Measurements from ENCODE around the gene ARHGEF10L.
"Not testable (repeated sequence)": the region's sequence is repeated elsewhere in the genome, so short reads cannot be mapped to it uniquely, and the experiment has no call there.

The ARHGEF10L gene, protein sequence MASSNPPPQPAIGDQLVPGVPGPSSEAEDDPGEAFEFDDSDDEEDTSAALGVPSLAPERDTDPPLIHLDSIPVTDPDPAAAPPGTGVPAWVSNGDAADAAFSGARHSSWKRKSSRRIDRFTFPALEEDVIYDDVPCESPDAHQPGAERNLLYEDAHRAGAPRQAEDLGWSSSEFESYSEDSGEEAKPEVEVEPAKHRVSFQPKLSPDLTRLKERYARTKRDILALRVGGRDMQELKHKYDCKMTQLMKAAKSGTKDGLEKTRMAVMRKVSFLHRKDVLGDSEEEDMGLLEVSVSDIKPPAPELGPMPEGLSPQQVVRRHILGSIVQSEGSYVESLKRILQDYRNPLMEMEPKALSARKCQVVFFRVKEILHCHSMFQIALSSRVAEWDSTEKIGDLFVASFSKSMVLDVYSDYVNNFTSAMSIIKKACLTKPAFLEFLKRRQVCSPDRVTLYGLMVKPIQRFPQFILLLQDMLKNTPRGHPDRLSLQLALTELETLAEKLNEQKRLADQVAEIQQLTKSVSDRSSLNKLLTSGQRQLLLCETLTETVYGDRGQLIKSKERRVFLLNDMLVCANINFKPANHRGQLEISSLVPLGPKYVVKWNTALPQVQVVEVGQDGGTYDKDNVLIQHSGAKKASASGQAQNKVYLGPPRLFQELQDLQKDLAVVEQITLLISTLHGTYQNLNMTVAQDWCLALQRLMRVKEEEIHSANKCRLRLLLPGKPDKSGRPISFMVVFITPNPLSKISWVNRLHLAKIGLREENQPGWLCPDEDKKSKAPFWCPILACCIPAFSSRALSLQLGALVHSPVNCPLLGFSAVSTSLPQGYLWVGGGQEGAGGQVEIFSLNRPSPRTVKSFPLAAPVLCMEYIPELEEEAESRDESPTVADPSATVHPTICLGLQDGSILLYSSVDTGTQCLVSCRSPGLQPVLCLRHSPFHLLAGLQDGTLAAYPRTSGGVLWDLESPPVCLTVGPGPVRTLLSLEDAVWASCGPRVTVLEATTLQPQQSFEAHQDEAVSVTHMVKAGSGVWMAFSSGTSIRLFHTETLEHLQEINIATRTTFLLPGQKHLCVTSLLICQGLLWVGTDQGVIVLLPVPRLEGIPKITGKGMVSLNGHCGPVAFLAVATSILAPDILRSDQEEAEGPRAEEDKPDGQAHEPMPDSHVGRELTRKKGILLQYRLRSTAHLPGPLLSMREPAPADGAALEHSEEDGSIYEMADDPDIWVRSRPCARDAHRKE (N-terminal part only)

DNA sequence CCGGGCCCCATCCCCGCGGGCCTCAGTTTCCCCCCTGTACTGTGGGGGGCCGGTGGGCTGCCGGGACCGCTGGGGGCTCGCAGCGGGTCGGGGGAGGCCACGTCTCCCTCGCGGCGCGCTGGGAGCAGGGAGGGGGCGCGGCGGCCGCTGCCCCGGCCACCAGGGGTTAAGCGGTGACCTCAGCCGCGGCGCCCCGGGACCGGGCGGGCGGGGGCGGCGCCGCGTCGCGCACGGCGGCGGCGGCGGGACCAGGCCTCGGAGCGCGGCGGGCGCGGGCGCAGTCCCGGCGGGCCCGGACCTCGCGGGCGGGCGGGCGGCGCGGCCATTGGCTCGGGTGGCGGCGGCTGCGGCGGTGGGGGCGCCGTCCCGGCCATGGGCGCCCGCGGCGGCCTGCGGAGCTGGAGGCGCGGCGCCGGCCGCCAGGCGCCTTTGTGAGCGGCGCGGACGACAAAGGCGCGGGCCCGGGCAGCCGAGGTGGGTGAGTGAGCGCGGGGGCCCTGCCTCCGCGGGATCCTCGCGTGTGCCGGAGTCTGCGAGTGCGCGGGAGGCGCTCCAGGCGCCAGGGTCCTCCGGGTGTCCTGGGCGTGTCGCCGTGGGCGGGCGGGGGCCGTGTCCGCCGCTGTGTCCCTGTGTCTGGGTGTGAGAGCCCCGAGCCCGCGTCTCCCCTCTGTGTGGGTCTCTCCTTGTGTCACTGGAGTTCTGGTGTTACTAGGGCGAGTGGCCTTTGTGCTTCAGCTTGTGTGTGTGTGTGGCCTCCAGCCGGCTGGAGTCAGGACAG is at the start of gene ARHGEF10L:
ARHGEF10L (plus strand) TSS at position 222 of the 778 bp plus-strand sequence. CDS start 40,898 bp downstream, outside the sequence.
- DNase-seq (ENCODE audit: low read depth), result no peak

DNA sequence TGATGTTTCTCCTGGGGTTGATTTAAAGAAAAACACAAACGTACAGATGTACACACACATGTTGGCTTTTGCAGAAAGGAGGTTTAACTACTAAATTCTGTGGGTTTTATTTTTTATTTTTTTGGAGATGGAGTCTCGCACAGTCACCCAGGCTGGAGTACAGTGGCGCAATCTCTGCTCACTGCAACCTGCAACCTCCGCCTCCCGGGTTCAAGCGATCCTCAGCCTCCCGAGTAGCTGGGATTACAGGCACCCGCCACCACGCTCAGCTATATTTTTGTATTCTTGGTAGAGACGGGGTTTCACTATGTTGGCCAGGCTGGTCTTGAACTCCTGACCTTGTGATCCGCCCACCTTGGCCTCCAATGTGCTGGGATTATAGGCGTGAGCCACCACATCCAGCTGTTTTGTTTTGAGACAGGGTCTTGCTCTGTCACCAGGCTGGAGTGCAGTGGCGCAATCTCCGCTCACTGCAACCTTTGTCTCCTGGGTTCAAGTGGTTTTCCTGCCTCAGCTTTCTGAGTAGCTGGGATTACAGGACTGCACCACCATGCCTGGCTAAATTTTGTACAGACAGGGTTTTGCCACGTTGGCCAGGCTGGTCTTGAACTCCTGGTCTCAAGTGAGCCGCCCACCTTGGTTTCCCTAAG is 49.6 kb upstream of the ARHGEF10L start:
- DNase-seq (ENCODE audit: low read depth), result not testable (repeated sequence)

DNA sequence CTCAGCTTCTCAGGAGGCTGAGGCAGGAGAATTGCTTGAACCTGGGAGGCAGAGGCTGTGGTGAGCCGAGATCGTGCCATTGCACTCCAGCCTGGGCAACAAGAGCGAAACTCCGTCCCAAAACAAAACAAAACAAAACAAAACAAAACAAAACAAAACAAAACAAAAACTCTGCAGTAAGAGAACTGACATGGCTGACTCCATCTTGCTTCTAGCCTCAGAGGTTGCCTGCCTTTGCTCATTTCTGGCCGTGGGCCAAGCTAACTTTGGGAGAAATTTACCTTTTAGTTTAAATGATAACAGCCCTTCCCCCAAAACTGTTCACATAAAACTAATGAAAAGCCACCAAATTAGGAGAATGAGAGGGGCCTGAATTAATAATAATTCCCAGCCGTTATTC is 48.8 kb upstream of the ARHGEF10L start:
- not testable (repeated sequence) for DNase-seq (ENCODE audit: low read depth)

DNA sequence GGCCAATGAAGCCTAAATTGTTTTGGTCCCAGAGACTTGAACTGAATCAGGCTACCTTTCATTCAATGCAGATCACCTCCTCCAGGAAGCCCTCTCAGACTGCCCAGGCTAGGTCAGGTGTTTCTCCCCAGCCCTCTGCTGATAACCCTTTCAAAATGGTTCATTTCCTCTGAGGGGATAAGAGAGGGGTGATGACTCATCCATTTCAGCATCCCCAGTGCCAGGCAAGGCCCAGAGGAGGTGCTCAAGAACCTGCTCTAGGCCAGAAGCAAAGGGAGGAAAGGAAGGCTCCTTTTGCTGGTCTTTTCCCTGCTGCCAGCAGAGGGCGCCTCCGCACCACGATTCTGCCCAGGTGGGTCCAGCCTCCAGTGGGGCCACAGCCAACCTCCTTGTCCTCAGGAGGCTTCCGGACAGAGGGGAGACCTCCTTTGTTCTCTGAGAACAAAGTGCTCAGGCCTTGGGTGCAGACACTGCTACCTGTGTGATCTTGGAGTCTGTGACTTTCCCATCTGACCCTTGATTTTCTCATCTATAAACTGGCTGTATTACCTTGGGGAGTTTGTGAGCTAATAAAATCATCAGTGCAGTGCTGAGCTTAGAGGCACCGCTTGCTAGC is 45.3 kb upstream of the ARHGEF10L start:
- DNase-seq (ENCODE audit: low read depth), result peak; percentile 22

DNA sequence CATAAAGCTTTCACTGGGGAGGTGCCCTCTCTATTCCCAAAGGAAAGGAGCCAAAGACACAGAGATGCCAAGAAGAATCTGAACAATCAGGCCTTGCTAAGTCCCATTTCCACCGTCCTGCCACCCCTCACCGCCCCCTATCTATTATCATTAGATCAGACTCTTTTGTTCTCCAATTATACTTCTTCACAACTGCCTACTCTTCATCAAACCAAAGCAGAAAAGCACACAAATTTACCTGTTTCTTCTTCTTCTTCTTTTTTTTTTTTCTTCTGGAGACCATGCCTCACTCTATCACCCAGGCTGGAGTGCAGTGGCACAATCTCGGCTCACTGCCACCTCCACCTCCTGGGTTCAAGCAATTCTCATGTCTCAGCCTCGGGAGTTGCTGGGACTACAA is 43.1 kb upstream of the ARHGEF10L start:
- DNase-seq (ENCODE audit: low read depth), result no peak

DNA sequence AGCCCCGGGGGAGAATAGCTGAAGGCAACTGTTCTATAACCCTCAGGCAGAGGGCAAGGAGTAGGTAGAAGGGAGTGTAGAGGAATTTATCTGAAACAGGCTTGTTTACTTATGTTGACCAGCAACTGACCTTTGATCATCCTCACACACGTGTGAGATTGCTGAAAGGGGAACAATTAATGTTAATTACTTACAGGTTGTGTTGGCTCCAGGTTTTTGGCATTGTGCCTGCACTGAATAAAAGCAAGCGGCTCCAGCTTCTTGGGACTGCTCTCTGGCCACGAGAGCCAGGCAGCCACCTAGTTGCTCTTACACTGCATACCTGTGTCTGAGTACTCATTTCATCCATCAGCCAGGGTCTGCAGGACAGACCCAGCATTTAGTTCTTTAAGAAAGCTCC is 41.3 kb upstream of the ARHGEF10L start:
- DNase-seq (ENCODE audit: low read depth), result no peak

DNA sequence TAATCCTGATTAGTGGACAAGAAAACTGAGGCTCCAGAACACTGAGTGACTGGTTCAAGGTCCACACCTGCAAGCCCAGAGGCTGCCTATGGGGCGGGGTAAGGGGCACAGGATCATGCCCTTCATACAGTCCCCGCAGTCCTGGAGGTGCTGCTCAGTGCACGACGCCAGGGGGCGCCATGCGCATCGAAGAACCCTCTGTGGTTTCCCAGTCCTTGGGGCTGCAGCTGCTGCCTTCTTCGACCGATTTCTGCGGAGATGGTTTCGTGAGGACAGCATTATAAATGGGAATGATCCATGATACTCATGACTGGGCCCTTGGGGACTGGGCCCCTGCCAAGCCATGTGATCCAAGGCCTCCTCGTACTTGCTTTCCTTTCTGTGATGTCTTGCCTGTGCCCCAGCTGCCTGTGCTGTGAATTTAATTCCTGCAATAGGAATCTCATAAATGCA is 37.1 kb upstream of the ARHGEF10L start:
- DNase-seq (ENCODE audit: low read depth), result peak; percentile 44

DNA sequence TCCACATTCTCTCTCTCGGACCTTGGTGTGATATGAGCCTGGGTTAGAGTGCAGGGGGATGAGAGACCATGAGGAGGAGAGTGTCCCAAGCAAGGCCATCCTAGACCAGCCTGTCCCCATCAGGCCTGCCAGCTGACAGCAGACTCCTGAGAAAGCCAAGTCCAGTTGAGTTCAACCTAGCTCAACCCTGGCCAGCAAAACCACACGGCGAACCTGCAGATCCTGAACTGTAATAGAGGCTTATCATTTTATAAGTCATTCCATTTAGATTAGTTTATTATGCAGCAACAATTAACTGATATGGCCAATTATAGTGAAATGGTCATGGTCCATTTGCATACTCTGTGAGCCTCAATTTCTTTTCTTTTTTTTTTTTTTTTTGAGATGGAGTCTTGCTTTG is 36.4 kb upstream of the ARHGEF10L start:
- no peak for DNase-seq (ENCODE audit: low read depth)

DNA sequence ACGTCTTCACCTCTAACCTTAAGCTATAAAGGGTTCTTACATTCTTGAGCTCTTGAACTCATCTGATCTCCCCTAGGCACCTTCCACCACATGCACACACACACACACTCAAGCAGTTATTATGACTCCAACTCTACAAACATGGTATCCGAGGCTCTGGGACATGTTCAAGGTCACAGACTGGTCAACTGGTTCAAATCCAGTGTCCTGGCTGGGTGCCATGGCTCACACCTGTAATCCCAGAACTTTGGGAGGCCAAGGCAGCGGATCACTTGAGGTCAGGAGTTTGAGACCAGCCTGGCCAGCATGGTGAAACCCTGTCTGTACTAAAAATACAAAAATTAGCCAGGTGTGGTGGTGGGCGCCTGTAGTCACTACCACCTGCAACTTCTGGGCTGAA is 32.3 kb upstream of the ARHGEF10L start:
- not testable (repeated sequence) for DNase-seq (ENCODE audit: low read depth)

DNA sequence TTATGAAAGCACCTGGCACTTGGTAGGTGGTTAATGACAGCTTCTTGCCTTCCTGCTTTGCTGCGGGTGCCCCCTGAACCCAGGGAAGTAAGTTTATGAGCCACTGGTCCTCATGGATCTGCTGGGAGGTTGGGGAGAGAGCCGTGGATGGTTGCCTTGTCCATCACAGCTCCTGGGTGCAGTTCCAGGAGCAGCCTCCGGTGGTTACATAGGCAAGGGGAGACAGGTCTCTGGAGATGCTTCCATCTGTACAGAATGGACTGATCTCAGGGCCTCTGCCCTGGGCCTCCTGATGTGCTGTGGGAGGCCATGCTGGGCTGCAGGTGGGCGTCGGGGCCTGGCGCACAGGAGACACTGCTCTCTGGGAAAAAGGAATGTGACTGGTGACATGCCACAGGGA is 31.6 kb upstream of the ARHGEF10L start:
- no peak for DNase-seq (ENCODE audit: low read depth)

DNA sequence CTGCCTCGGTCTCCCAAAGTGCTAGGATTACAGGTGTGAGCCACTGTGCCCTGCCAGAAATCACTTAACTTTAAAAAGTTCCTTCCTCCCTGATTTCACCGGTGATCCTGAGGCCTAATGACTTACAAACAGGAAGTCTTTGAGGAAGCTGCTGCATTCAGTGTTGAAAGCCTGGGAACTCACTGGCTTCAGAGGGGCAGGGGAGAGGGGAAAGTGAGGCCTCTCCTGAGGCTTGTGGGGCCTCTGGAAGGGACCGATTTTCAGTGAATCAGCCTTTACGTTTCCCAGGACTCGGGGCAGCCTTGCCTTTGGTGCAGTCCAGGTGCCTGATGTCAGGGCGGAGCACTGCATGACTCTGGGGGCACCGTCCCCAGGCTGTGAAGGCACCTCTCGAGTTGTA is 30.1 kb upstream of the ARHGEF10L start:
- DNase-seq (ENCODE audit: low read depth), result no peak

DNA sequence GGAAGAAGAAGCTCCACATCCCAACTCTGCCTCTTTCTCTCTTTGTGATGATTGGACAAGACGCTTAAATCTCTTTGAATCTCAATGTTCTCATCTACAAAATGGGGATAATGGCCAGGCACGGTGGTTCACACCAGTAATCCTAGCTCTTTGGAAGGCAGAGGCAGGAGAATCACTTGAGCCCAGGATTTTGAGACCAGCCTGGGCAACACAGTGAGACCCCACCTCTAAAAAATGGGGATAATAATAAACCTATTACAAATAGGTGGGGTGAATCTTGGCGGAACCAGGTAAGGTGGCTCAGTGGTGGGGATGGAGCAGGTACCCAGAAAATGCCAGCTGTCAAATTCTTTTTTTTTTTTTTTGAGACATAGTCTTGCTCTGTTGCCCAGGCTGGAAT is 29.4 kb upstream of the ARHGEF10L start:
- no peak for DNase-seq (ENCODE audit: low read depth)

DNA sequence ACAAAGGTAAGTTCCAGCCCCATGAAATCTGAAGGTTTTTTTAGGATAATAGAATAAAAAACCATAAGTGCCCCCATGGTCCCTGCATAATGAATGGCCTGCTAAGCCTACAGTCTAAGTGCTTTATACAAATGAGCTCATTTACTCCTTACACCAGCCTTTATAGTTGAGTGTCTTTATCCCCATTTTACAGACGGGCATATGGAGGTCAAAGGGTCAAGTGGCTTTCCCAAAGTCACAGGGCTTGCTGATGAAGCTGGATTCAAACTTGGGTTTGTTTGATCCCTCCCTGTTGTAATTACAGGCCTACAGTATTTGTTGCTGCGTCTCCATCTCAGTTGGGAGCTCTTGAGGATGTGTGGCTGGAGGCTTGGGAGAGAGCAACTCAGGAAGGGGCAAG is 28.3 kb upstream of the ARHGEF10L start:
- DNase-seq (ENCODE audit: low read depth), result no peak

DNA sequence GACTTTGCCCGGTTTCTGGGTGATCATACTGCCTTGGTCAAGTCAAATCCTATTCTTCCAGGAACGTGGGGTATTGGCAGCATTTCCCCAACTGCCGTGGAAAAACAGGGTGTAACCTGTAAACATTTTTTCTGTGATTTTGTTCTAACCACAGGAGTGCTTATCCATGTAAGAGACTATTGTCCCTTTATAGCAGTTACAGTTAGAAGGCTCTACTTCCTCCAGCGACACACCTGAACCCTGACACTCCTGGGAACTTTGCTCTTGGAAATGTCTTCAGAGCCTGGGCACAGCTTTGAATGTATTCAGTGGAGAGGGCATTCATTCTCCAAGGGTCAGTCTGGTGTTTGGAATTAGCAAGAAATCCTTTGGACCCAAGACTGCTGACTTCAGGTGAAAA is 26.4 kb upstream of the ARHGEF10L start:
- DNase-seq (ENCODE audit: low read depth), result no peak

DNA sequence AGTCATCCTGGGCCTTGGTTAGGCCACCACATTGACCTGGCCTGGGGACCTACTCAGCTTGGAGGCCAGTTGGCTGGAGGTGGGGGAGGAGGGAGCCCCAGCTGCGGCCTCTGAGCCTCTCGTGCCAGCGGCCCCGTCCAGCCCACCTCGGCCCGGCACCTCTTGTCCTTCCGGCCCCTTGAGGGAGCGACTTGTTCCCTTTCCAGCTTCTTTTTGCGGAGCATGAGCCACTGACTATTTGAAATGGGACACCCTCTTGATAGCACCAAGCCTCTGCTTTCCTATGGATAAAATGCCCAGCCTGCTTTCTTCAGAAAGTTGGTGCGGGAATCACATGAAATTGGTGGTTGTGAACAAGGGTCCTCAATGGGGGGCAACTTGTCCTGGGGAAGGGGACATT is 24.7 kb upstream of the ARHGEF10L start:
- no peak for DNase-seq (ENCODE audit: low read depth)

DNA sequence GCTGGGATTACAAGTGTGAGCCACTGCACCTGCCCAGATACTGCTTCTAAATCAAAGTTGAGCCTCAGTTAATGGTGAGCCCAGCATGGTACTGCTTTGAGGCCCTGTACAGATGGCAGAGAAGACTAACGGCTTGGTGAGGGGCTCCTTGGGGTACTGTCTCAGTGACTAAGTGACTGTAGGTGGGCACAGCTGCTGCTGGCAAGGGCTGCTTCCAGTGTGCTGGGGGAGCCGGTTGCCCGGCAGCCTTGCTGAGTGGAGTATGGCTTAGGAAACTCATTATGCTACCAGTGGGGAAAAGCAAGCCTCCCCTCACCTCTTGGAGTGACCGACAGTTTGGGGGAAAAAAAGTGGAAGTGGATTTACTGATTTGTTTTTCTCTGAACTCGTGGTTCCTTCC is 23.6 kb upstream of the ARHGEF10L start:
- DNase-seq (ENCODE audit: low read depth), result no peak

DNA sequence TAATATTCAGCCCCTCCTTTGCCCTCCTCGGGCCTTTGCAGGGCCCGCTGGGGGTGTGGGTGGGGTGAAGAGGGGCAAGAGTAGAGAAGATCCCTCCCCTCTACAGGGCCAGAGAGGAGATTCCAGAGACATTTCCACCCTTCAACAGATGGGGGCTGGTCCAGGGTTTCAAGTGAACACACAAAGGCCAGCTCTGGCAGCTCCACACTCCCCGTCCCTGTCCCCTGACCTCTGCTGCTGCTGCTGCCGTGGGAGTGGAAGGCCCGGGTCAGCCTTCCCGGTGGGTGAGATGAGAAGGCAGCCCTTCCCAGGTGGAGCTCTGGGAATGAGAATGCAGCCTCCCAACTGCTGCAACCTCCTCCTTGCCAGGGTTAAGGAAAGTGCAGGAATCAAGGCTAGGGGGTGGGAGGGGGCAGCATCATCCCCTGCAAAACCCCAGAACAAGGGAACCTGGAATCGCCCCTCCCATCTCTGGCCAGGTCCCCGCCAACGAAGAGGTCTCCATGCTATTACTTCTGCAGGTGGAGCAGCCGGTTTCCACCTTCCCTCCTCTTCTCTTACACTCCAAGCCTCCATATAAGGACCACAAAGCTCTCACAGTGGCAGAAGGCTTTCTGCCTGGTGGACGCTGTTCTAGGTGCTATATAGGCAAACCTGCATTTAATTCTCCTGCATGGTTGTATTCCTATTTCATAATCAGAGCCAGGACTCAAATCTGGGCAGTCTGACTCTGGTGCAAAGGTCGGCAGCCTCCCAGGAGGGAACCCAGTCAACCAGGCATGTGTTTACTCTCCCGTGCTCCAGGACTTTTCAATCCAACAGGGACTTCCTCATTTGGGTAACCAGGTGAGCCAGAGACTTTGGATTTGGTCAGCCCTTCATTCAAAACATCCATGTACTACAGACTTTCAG is 22.9 kb upstream of the ARHGEF10L start:
- DNase-seq (ENCODE audit: low read depth), result no peak

DNA sequence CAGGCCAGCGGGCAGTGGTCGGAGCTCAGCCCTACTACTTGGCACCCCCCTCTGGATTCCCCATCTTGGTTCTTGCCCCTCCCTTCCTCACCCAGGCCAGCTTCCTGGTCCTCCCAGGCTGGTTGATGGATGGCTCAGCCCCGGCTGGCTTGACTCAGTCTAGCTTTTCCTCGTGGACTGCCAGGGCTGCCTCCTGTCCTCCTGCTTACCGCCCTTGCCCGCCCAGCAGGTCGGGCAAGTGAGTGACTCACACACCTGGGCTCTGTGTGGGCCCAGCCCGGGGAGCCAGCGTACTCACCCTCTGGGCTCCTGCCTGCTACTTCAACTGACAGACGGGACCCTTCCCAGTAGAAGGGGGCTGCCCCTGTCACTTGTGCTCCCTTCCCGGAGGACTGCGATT is 19.5 kb upstream of the ARHGEF10L start:
- no peak for DNase-seq (ENCODE audit: low read depth)

Measured in CMK (cell line).